ENCODE results near the gene MGAT2. TPM values are rescaled to one million over a fixed set of nuclear protein-coding genes. Genes with fewer than 3 reads are reported as not detected.
A peak's percentile ranks its signal among the peaks of the same experiment; 100 is the strongest.

MGAT2 gene
- total and polyA plus RNA-seq, 2 of the 4 experiments (the other 2 are of a cell fraction): 36.6 to 67.6 TPM

- H2BK120ac ChIP-seq (ENCODE audit: low read depth, low read length): no peak within 1 kb of the TSS
- peak within 1 kb of the TSS; percentile 85 for H2BK5ac ChIP-seq (ENCODE audit: low read depth, low read length, poor library complexity, severe bottlenecking)
- peak within 1 kb of the TSS; percentile 96 for H2AK5ac ChIP-seq (ENCODE audit: low read depth, low read length)
- no TSS peak for BruUV-seq (replicated peaks)
- DNase-seq (peak; percentile 99), ATAC-seq (ENCODE audit: low read depth) (peak; percentile 86)
- TF ChIP-seq ELK1 (IDR thresholded peaks at IDR 0.05; ENCODE audit: borderline replicate concordance, low read depth, low read length) (no peak), CEBPB (IDR thresholded peaks at IDR 0.05; ENCODE audit: low read depth, low read length) (peak; percentile 21; the same call in 1 of the 2 replicates), POLR2A (IDR thresholded peaks at IDR 0.05; ENCODE audit: low read depth, low read length) (peak; percentile 93), MAZ (IDR thresholded peaks at IDR 0.05; ENCODE audit: borderline replicate concordance, low read depth, low read length) (peak; percentile 38; the same call in 1 of the 2 replicates), BHLHE40 (IDR thresholded peaks at IDR 0.05; ENCODE audit: low read depth, low read length) (no peak; the same call in 1 of the 2 replicates), MXI1 (IDR thresholded peaks at IDR 0.05; ENCODE audit: borderline replicate concordance, low read depth, low read length) (peak; percentile 69; the same call in 1 of the 2 replicates), MAFK (IDR thresholded peaks at IDR 0.05; ENCODE audit: low read depth, low read length) (no peak), CHD1 (IDR thresholded peaks at IDR 0.05; ENCODE audit: low read depth, low read length) (peak; percentile 63; the same call in 1 of the 2 replicates), RFX5 (IDR thresholded peaks at IDR 0.05; ENCODE audit: low read depth, low read length) (no peak), SMC3 (IDR thresholded peaks at IDR 0.05; ENCODE audit: low read depth, low read length) (no peak)
- POLR2A ChIA-PET (ENCODE audit: unreplicated experiment): interaction anchor here (0.6 to 1.0 kb wide), 2 partner anchors 9 to 277 kb away, joined by 4 read pairs; no protein-coding TSS in a partner anchor
- H3K56ac ChIP-seq (ENCODE audit: extremely low read depth, insufficient read depth, low read length): peak within 1 kb of the TSS; percentile 85
- H3K14ac ChIP-seq (replicated peaks; ENCODE audit: low read depth, low read length): peak within 1 kb of the TSS; percentile 97
- 1% methylated on average over 33 of the region's 55 CpGs; no CpG with 5 or more reads in 1 of the 2 experiments for WGBS, 2 experiments (ENCODE audit: extremely low coverage in 2 of 2, insufficient read length in 1 of 2)
- no peak within 1 kb of the TSS for H2BK15ac ChIP-seq (ENCODE audit: low read depth, low read length)
- no peaks in the 10 kb centered on the region for H3K9me3 ChIP-seq (ENCODE audit: control insufficient read depth, insufficient read depth, low read length)
- peak within 1 kb of the TSS; percentile 98 for H3K4ac ChIP-seq (ENCODE audit: low read depth, low read length)
- H3K23ac ChIP-seq (ENCODE audit: low read depth, low read length): peak within 1 kb of the TSS; percentile 94
- peak within 1 kb of the TSS; percentile 93 for H3K27ac ChIP-seq (ENCODE audit: insufficient read depth, low read length)
- peak within 1 kb of the TSS; percentile 92 for H2AK9ac ChIP-seq (replicated peaks; ENCODE audit: low read depth, low read length, poor library complexity)
- H3K36me3 ChIP-seq (ENCODE audit: control insufficient read depth, insufficient read depth, low read length): peaks cover 17% of the 10 kb centered on the region
- H3K27me3 ChIP-seq (ENCODE audit: control insufficient read depth, insufficient read depth, low read length): no peaks in the 10 kb centered on the region
- H3K9ac ChIP-seq (ENCODE audit: low read depth, low read length): peak within 1 kb of the TSS; percentile 95
- peak within 1 kb of the TSS; percentile 86 for H3K4me3 ChIP-seq (ENCODE audit: insufficient read depth, low read depth, low read length)
- peak within 1 kb of the TSS; percentile 47; the same call in 1 of the 2 replicates for H4K91ac ChIP-seq (ENCODE audit: insufficient read depth, low read depth, low read length)
- H3K4me1 ChIP-seq (ENCODE audit: control insufficient read depth, insufficient read depth, low read length): peaks cover 6% of the 10 kb centered on the region
- H3K18ac ChIP-seq (ENCODE audit: low read depth, low read length): peak within 1 kb of the TSS; percentile 57
- peaks cover 12% of the 10 kb centered on the region for H3K9me1 ChIP-seq (ENCODE audit: insufficient read depth, low read length)
- peak within 1 kb of the TSS; percentile 55 to 88; a peak in 3 of 4 replicates for H4K8ac ChIP-seq (ENCODE audit: low read depth in 2 of 2, low read length in 2 of 2)
- intact Hi-C loops (cut with micrococcal nuclease) (no loop called here), in situ Hi-C loops (cut with MboI; ENCODE audit: low sequenced_read_pairs) (no loop called here), dilution Hi-C loops (cut with HindIII; ENCODE audit: low sequenced_read_pairs, unreplicated experiment) (no loop called here)
- H3K79me1 ChIP-seq (ENCODE audit: low read depth in 1 of 2, low read length in 2 of 2): peaks cover 17 to 50% of the 10 kb centered on the region in 2 experiments
- peak within 1 kb of the TSS; percentile 87 for H2AFZ ChIP-seq (replicated peaks; ENCODE audit: low read length, poor library complexity)
- peaks cover 49% of the 10 kb centered on the region for H4K20me1 ChIP-seq (ENCODE audit: insufficient read depth, low read length)
- H2BK20ac ChIP-seq (ENCODE audit: low read depth, low read length): no peak within 1 kb of the TSS
- H3K4me2 ChIP-seq (ENCODE audit: low read depth, low read length): peak within 1 kb of the TSS; percentile 91
- H4K5ac ChIP-seq (ENCODE audit: low read depth, low read length): peak within 1 kb of the TSS; percentile 63
- CTCF ChIA-PET: interaction anchor here (0.7 to 2.0 kb wide), 2 partner anchors 9 to 12 kb away, joined by 3 to 7 read pairs; partner anchors contain the start of gene LRR1
Observed at GRCh38 chr14:49585803-49586672, 34.6 kb upstream of the MGAT2 start, which contains the start of gene RPS29. Gene RPS29, minus strand, starts transcription at chr14:49586380. Its CDS starts 34 bp downstream, at chr14:49586346.

All from IMR-90 (cell line).